Measurements from ENCODE around the gene HACD1.

DNA sequence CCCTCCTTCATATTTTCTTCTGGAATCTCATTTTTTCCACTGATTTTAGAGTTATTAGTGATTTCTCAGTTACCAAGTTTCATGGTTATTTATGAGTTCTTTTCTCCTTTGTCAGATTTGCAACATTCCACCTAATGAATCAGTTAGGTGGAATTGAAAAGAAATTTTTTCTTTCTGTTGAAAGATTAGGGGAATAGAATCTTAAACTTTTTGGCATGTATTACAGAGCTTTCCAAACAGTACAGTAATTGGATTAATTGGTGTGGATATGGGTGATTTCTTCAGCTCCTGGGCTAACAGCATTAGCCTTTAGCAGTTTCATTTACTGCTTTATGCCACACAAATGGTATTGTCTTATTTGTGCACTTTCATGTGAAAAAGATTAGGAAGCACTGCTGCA, 43.7 kb upstream of the HACD1 start:
- TF ChIP-seq POLR2A (IDR thresholded peaks at IDR 0.05; ENCODE audit: low read depth, low read length) (no peak), USF2 (IDR thresholded peaks at IDR 0.05; ENCODE audit: low read depth, low read length) (no peak)

All from IMR-90 (cell line).